ENCODE measurements around the gene MINDY4B.

Gene MINDY4B

GRCh38 chr3:150905339-150905738 lies at the start of gene MINDY4B:
MINDY4B (minus strand) TSS chr3:150905439; CDS start chr3:150905439, 0 bp downstream.
- no peak within 1 kb of the TSS for H3K4me3 ChIP-seq (ENCODE audit: low read depth, low read length)
- TF ChIP-seq, protein P1, sequence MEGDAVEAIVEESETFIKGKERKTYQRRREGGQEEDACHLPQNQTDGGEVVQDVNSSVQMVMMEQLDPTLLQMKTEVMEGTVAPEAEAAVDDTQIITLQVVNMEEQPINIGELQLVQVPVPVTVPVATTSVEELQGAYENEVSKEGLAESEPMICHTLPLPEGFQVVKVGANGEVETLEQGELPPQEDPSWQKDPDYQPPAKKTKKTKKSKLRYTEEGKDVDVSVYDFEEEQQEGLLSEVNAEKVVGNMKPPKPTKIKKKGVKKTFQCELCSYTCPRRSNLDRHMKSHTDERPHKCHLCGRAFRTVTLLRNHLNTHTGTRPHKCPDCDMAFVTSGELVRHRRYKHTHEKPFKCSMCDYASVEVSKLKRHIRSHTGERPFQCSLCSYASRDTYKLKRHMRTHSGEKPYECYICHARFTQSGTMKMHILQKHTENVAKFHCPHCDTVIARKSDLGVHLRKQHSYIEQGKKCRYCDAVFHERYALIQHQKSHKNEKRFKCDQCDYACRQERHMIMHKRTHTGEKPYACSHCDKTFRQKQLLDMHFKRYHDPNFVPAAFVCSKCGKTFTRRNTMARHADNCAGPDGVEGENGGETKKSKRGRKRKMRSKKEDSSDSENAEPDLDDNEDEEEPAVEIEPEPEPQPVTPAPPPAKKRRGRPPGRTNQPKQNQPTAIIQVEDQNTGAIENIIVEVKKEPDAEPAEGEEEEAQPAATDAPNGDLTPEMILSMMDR (IDR thresholded peaks at IDR 0.05; ENCODE audit: borderline replicate concordance, insufficient read depth, low read depth, low read length), result no peak

DNA sequence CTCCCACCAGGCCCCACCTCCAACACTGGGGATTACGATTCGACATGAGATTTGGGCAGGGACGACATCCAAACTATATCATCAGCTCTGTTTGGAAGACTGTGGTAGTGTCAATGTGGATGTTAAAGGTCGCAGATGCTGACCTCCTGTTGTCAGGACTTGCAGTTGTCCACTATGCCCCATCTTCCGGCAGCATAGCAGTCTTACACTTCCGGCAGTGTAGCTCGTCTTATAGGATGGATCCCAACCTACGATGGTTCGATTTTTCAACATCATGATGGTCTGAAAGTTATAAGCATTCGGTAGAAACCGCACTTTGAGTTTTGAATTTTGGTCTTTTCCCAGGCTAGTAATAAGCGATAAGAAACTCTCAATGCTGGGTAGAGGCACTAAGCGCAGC lies 46.7 kb upstream of the MINDY4B start:
- TF ChIP-seq, protein P1 (IDR thresholded peaks at IDR 0.05; ENCODE audit: borderline replicate concordance, insufficient read depth, low read depth, low read length), result no peak
- H3K4me3 ChIP-seq (ENCODE audit: low read depth, low read length), result no peak overlapping the region

GRCh38 chr3:150945226-150946032 lies 40.2 kb upstream of the MINDY4B start:
- no peak overlapping the region for H3K4me3 ChIP-seq (ENCODE audit: low read depth, low read length)
- TF ChIP-seq, protein P1 (IDR thresholded peaks at IDR 0.05; ENCODE audit: borderline replicate concordance, insufficient read depth, low read depth, low read length), result no peak

DNA sequence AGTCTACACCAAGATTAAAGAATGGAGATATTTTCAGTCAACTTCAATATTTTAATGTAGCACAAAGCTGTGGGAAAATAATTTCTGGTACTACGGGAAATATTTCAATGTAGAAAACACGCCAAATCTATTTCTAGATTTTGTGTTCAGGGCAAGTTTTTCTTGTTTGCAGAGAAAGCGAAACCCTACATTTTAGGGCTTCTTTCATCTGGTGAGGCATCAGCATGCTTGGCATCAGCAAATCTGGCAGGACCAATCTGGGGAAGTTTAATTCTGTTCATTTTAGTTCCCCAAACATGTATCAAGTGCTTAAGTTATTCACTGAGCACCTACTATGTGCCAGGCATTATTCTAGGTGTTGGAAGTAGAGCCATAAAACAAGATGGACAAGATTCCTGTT lies 37.0 kb upstream of the MINDY4B start:
- H3K4me3 ChIP-seq (ENCODE audit: low read depth, low read length), result no peak overlapping the region
- TF ChIP-seq, protein P1 (IDR thresholded peaks at IDR 0.05; ENCODE audit: borderline replicate concordance, insufficient read depth, low read depth, low read length), result no peak

DNA sequence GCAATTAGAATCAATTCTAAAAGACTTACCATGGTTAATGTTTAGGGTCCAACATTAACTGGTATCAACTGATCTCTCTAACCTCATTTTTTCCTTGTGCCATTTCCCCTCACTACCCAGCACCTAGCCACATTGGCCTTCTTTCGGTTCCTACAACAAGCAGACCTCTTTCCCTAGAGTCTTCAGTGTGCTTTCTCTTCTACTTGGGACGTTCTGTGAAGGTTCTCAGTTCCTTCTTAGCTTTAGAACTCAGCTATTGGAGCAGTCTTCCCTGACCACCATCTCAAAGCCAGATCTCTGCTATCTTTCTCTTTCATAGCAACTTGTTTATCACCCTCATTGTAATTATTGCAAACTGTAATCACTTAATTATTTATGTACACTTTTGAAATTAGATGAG lies 31.5 kb upstream of the MINDY4B start:
- no peak overlapping the region for H3K4me3 ChIP-seq (ENCODE audit: low read depth, low read length)
- TF ChIP-seq, protein P1 (IDR thresholded peaks at IDR 0.05; ENCODE audit: borderline replicate concordance, insufficient read depth, low read depth, low read length), result no peak

DNA sequence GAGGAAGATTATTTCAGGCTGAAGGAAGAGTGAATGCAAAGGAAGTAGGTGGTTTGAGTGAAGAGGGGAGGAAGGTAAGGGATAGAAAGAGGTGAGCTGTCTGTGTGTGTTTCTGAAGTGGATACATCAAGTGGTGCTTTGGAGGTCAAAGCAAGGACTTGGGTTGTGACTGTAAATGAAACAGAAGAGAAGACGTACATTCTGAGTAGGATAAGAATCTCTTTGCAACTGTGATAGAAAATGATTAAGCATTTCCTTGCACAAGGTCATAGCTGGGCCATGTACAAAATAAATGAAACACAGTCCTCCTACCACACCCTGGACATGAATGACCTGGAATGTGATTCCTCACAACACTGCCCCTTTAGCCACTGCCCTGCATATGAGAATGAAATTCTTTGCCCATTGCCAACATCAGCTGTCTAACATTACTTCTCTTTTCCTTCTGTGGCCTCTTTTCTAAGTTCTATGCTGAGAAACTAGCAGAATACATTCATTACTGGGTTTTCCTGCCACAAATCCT lies 28.3 kb upstream of the MINDY4B start:
- H3K4me3 ChIP-seq (ENCODE audit: low read depth, low read length), result no peak overlapping the region
- TF ChIP-seq, protein P1 (IDR thresholded peaks at IDR 0.05; ENCODE audit: borderline replicate concordance, insufficient read depth, low read depth, low read length), result no peak

DNA sequence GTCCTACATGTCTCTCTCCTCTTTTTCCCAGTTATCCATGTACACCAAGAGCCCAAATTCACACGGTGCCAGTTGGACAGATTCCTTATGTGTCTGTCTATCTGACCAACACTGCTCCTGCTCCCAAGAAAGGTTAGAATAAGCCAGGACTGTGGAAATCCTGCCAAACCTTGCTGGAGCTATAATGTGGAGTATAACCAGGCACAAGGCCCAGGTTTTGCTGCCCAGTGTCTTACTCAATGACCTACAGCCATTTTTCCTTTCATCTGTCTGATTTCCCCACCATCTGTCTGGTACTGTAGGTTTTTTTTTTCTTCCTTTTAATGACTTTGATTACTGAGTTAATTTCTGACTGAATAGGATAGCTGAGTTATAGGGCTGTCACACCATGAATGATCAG lies 26.5 kb upstream of the MINDY4B start:
- TF ChIP-seq, protein P1 (IDR thresholded peaks at IDR 0.05; ENCODE audit: borderline replicate concordance, insufficient read depth, low read depth, low read length), result no peak
- no peak overlapping the region for H3K4me3 ChIP-seq (ENCODE audit: low read depth, low read length)
